C4-2B (cell line): Measurements from ENCODE around the gene PPL.
"Not testable (repeated sequence)": the region's sequence is repeated elsewhere in the genome, so short reads cannot be mapped to it uniquely, and the experiment has no call there.

Source experiments
- H3K27ac ChIP-seq: fragments of 450-650 bp; 2 replicates; pipeline ENCODE4 v1.5.1; 2017
- CTCF ChIP-seq: fragments of 450-650 bp; conservative IDR thresholded peaks from 2 replicates; pipeline ENCODE4 v1.5.1; 2017; ENCODE audit warnings: mild to moderate bottlenecking
- ZFX ChIP-seq: fragments of 450-650 bp; IDR thresholded peaks from 2 replicates; pipeline ENCODE4 v1.6.1; 2017

PPL gene

GRCh38 chr16:4936181-4936990 lies 562 bp downstream of the PPL start:
- peak overlapping the region; percentile 28 for H3K27ac ChIP-seq
- TF ChIP-seq ZFX (no peak), CTCF (peak; percentile 63)

GRCh38 chr16:4935241-4935855 lies 1.6 kb downstream of the PPL start:
- TF ChIP-seq CTCF, result no peak
- TF ChIP-seq ZFX, result no peak
- H3K27ac ChIP-seq, result peak overlapping the region; percentile 28

GRCh38 chr16:4934591-4934990 lies 2.4 kb downstream of the PPL start:
- peak overlapping the region; percentile 28; the same call in 1 of the 2 replicates for H3K27ac ChIP-seq
- TF ChIP-seq CTCF (no peak), ZFX (no peak)

GRCh38 chr16:4933871-4934395 lies 3.0 kb downstream of the PPL start:
- no peak for TF ChIP-seq ZFX
- no peak for TF ChIP-seq CTCF
- no peak overlapping the region for H3K27ac ChIP-seq

- TF ChIP-seq ZFX (no peak), CTCF (no peak)
- no peak overlapping the region for H3K27ac ChIP-seq
These were observed 3.5 kb downstream of the PPL start for GRCh38 chr16:4933433-4933832.

- no peak overlapping the region for H3K27ac ChIP-seq
- no peak for TF ChIP-seq ZFX
- TF ChIP-seq CTCF, result no peak
These were observed 5.6 kb downstream of the PPL start for GRCh38 chr16:4931381-4931780.

- not testable (repeated sequence) for H3K27ac ChIP-seq
These were observed 7.3 kb downstream of the PPL start for GRCh38 chr16:4929619-4930018.
